ENCODE measurements around the gene BPGM. TPM values are rescaled to one million over a fixed set of nuclear protein-coding genes. Genes with fewer than 3 reads are reported as not detected.

Gene BPGM
- total and polyA plus RNA-seq, 5 donors from 2014 or later, result 14.8 to 30.2 (median 27.0) TPM

DNA sequence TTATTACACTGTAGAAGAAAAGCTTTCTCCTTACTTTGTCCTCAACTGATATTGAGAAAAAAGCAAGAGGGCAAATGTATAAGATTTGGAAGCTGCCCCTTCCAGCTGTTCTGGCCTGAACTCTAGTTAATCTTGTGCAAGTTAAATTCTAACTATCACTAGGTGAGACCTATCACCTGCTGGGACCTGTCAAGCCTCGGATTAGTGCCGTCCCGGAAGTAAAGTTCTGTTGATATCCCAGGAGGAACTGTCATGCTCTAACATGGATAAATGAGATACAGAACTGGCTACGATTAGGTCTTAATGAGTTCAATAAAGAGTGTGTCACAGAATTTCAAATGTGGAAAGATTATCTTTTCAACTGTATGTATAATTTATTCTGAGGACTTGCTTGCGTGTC is 1.2 kb upstream of the BPGM start:
- no peak for ATAC-seq (ENCODE audit: low read depth in 2 of 2)
- H3K4me1 Mint-ChIP-seq, result peaks cover 0 to 34% (median 19%) of the 10 kb centered on the region in 4 donors
- H3K36me3 ChIP-seq (ENCODE audit: control insufficient read depth, insufficient read depth, low read length), result no peaks in the 10 kb centered on the region
- no peak overlapping the region for H3K27ac Mint-ChIP-seq
- H3K4me3 ChIP-seq (ENCODE audit: low read depth, low read length), result peak overlapping the region; percentile 98
- no peak for DNase-seq
- no peaks in the 10 kb centered on the region for H3K27me3 Mint-ChIP-seq
- H3K36me3 Mint-ChIP-seq, result peaks cover 9% of the 10 kb centered on the region
- H3K27ac ChIP-seq (ENCODE audit: insufficient read depth, low read length, poor library complexity, severe bottlenecking), result peak overlapping the region; percentile 90
- peaks cover 29% of the 10 kb centered on the region for H3K4me1 ChIP-seq (ENCODE audit: control insufficient read depth, insufficient read depth, low read length, poor library complexity, severe bottlenecking)
- H3K4me3 Mint-ChIP-seq, result no peak overlapping the region
- no peaks in the 10 kb centered on the region for H3K9me3 ChIP-seq (ENCODE audit: control insufficient read depth in 2 of 2, low read length in 2 of 2)
- H3K27me3 ChIP-seq (ENCODE audit: control insufficient read depth, insufficient read depth, low read length), result no peaks in the 10 kb centered on the region
- H3K9me3 Mint-ChIP-seq, result peaks cover 0 to 2% (median 0%) of the 10 kb centered on the region in 7 donors

DNA sequence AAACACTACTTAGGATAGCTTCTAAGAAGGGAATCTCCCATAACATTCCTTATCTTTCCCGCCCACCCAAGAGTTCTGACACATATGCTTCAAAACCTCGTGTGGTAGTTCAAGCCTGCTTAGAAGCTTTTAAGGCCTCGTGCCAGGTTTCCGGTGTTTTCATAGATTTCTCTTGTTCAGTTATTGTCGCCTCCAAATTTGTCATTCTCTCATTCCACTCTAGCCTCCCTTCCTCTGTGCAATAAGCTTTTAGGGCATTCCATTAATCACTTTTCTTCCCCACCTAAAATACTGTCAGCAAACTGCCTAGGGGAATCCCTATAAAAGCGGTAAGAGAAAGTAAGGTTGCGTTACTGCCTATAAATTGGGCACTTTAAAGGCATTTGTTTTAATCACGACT is 718 bp upstream of the BPGM start:
- H3K4me1 Mint-ChIP-seq, result peaks cover under 1 to 30% (median 18%) of the 10 kb centered on the region in 4 donors
- H3K27me3 Mint-ChIP-seq, result no peaks in the 10 kb centered on the region
- peaks cover 0 to 2% (median 0%) of the 10 kb centered on the region in 7 donors for H3K9me3 Mint-ChIP-seq
- no peak overlapping the region for H3K27ac Mint-ChIP-seq
- H3K4me3 Mint-ChIP-seq, result no peak overlapping the region
- Histone ChIP-seq H3K9me3 (ENCODE audit: control insufficient read depth in 2 of 2, low read length in 2 of 2) (no peaks in the 10 kb centered on the region), H3K4me3 (ENCODE audit: low read depth, low read length) (peak overlapping the region; percentile 98), H3K36me3 (ENCODE audit: control insufficient read depth, insufficient read depth, low read length) (no peaks in the 10 kb centered on the region), H3K27me3 (ENCODE audit: control insufficient read depth, insufficient read depth, low read length) (no peaks in the 10 kb centered on the region), H3K4me1 (ENCODE audit: control insufficient read depth, insufficient read depth, low read length, poor library complexity, severe bottlenecking) (peaks cover 29% of the 10 kb centered on the region), H3K27ac (ENCODE audit: insufficient read depth, low read length, poor library complexity, severe bottlenecking) (peak overlapping the region; percentile 90)
- peak in 1 of 3 donors; percentile 66 for DNase-seq
- ATAC-seq (ENCODE audit: low read depth in 2 of 2), result no peak
- H3K36me3 Mint-ChIP-seq, result peaks cover 9% of the 10 kb centered on the region

DNA sequence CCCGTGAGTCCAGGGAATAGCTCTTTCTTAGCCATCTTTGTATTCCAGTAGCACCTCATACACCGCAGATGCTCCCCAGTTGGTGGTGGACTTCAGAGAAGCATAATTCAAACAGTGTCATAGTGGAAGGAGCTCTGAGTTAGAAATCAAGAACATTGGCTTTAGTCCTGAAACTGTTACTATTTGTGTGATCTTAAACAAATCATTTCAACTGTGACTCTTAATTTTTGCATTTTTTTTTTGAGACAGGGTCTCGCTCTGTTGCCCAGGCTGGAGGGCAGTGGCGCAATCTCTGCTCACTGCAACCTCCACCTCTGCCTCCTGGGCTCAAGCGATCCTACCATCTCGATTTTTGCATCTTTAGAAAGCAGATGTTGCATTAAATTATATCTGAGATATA is 1.8 kb downstream of the BPGM start:
- peaks cover 9% of the 10 kb centered on the region for H3K36me3 Mint-ChIP-seq
- no peaks in the 10 kb centered on the region for H3K9me3 ChIP-seq (ENCODE audit: control insufficient read depth in 2 of 2, low read length in 2 of 2)
- peaks cover 0 to 2% (median 0%) of the 10 kb centered on the region in 7 donors for H3K9me3 Mint-ChIP-seq
- H3K27ac Mint-ChIP-seq, result peak overlapping the region; percentile 56 to 91 (median 88)
- no peak overlapping the region for H3K27ac ChIP-seq (ENCODE audit: insufficient read depth, low read length, poor library complexity, severe bottlenecking)
- H3K27me3 ChIP-seq (ENCODE audit: control insufficient read depth, insufficient read depth, low read length), result no peaks in the 10 kb centered on the region
- H3K36me3 ChIP-seq (ENCODE audit: control insufficient read depth, insufficient read depth, low read length), result no peaks in the 10 kb centered on the region
- no peak overlapping the region for H3K4me3 ChIP-seq (ENCODE audit: low read depth, low read length)
- peaks cover 3 to 36% (median 26%) of the 10 kb centered on the region in 4 donors for H3K4me1 Mint-ChIP-seq
- H3K4me1 ChIP-seq (ENCODE audit: control insufficient read depth, insufficient read depth, low read length, poor library complexity, severe bottlenecking), result peaks cover 29% of the 10 kb centered on the region
- no peaks in the 10 kb centered on the region for H3K27me3 Mint-ChIP-seq
- ATAC-seq (ENCODE audit: low read depth in 2 of 2), result no peak
- no peak for DNase-seq
- peak overlapping the region in 1 of 4 donors; percentile 90 for H3K4me3 Mint-ChIP-seq

DNA sequence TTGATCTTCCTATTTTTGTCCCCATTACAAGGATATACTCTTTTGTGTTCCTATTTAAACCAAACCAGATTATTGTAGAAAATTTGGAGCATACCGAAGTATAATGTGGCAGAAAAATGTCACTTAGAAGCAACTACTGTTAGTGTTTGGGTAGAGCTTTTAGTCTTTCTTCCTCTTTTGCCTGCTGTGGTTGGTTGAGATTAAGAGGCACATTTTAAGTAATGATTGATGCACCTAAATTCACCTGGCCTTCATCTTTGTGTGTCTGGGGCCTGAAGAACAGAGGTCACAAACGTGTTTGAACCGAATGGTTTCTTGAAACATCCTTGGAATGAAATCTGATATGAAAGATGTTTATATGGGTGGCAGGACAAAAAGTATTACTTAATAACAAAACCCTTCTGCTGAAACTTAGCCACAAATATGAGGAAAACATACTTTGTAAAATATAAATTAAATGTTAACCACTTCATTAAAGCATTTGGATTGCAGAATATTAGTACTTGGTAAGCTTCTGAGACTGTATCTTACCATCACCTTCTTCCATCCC is 2.6 kb downstream of the BPGM start:
- Histone ChIP-seq H3K27me3 (ENCODE audit: control insufficient read depth, insufficient read depth, low read length) (no peaks in the 10 kb centered on the region), H3K4me1 (ENCODE audit: control insufficient read depth, insufficient read depth, low read length, poor library complexity, severe bottlenecking) (peaks cover 29% of the 10 kb centered on the region), H3K27ac (ENCODE audit: insufficient read depth, low read length, poor library complexity, severe bottlenecking) (no peak overlapping the region), H3K9me3 (ENCODE audit: control insufficient read depth in 2 of 2, low read length in 2 of 2) (no peaks in the 10 kb centered on the region), H3K36me3 (ENCODE audit: control insufficient read depth, insufficient read depth, low read length) (no peaks in the 10 kb centered on the region), H3K4me3 (ENCODE audit: low read depth, low read length) (no peak overlapping the region)
- H3K4me1 Mint-ChIP-seq, result peaks cover 3 to 40% (median 32%) of the 10 kb centered on the region in 4 donors
- H3K27me3 Mint-ChIP-seq, result no peaks in the 10 kb centered on the region
- no peak for ATAC-seq (ENCODE audit: low read depth in 2 of 2)
- H3K9me3 Mint-ChIP-seq, result peaks cover 0 to 2% (median 0%) of the 10 kb centered on the region in 7 donors
- peak overlapping the region in 2 of 4 donors; percentile 37 to 78 for H3K4me3 Mint-ChIP-seq
- peaks cover 15% of the 10 kb centered on the region for H3K36me3 Mint-ChIP-seq
- peak overlapping the region in 1 of 3 donors; percentile 24 for H3K27ac Mint-ChIP-seq
- DNase-seq, result no peak

- no peak overlapping the region for H3K4me3 ChIP-seq (ENCODE audit: low read depth, low read length)
- peaks cover 3 to 47% (median 40%) of the 10 kb centered on the region in 4 donors for H3K4me1 Mint-ChIP-seq
- no peaks in the 10 kb centered on the region for H3K27me3 ChIP-seq (ENCODE audit: control insufficient read depth, insufficient read depth, low read length)
- no peak overlapping the region for H3K27ac Mint-ChIP-seq
- no peaks in the 10 kb centered on the region for H3K27me3 Mint-ChIP-seq
- peaks cover 3% of the 10 kb centered on the region for H3K36me3 ChIP-seq (ENCODE audit: control insufficient read depth, insufficient read depth, low read length)
- no peak overlapping the region for H3K4me3 Mint-ChIP-seq
- ATAC-seq (ENCODE audit: low read depth in 2 of 2) (no peak), DNase-seq (no peak)
- H3K9me3 ChIP-seq (ENCODE audit: control insufficient read depth in 2 of 2, low read length in 2 of 2), result no peaks in the 10 kb centered on the region
- H3K4me1 ChIP-seq (ENCODE audit: control insufficient read depth, insufficient read depth, low read length, poor library complexity, severe bottlenecking), result peaks cover 15% of the 10 kb centered on the region
- no peak overlapping the region for H3K27ac ChIP-seq (ENCODE audit: insufficient read depth, low read length, poor library complexity, severe bottlenecking)
- peaks cover 28% of the 10 kb centered on the region for H3K36me3 Mint-ChIP-seq
- peaks cover 0 to 4% (median 0%) of the 10 kb centered on the region in 7 donors for H3K9me3 Mint-ChIP-seq
Observed at GRCh38 chr7:134651991-134652390, 5.3 kb downstream of the BPGM start.

GRCh38 chr7:134654104-134654775 is 7.6 kb downstream of the BPGM start:
- H3K27ac ChIP-seq (ENCODE audit: insufficient read depth, low read length, poor library complexity, severe bottlenecking), result no peak overlapping the region
- H3K9me3 ChIP-seq (ENCODE audit: control insufficient read depth in 2 of 2, low read length in 2 of 2), result no peaks in the 10 kb centered on the region
- peaks cover 12% of the 10 kb centered on the region for H3K36me3 ChIP-seq (ENCODE audit: control insufficient read depth, insufficient read depth, low read length)
- peaks cover 28% of the 10 kb centered on the region for H3K36me3 Mint-ChIP-seq
- peaks cover 0 to 4% (median 0%) of the 10 kb centered on the region in 7 donors for H3K9me3 Mint-ChIP-seq
- H3K4me3 ChIP-seq (ENCODE audit: low read depth, low read length), result no peak overlapping the region
- no peak overlapping the region for H3K4me3 Mint-ChIP-seq
- ATAC-seq (ENCODE audit: low read depth in 2 of 2) (peak; percentile 52 to 74), DNase-seq (peak in 1 of 3 donors; percentile 75)
- no peaks in the 10 kb centered on the region for H3K27me3 Mint-ChIP-seq
- H3K4me1 Mint-ChIP-seq, result peaks cover 3 to 53% (median 36%) of the 10 kb centered on the region in 4 donors
- H3K27ac Mint-ChIP-seq, result peak overlapping the region in 2 of 3 donors; percentile 2 to 15
- H3K27me3 ChIP-seq (ENCODE audit: control insufficient read depth, insufficient read depth, low read length), result no peaks in the 10 kb centered on the region
- no peaks in the 10 kb centered on the region for H3K4me1 ChIP-seq (ENCODE audit: control insufficient read depth, insufficient read depth, low read length, poor library complexity, severe bottlenecking)

- H3K4me3 ChIP-seq (ENCODE audit: low read depth, low read length), result no peak overlapping the region
- no peak overlapping the region for H3K4me3 Mint-ChIP-seq
- no peak for ATAC-seq (ENCODE audit: low read depth in 2 of 2)
- H3K9me3 ChIP-seq (ENCODE audit: control insufficient read depth in 2 of 2, low read length in 2 of 2), result no peaks in the 10 kb centered on the region
- no peaks in the 10 kb centered on the region for H3K27me3 ChIP-seq (ENCODE audit: control insufficient read depth, insufficient read depth, low read length)
- H3K9me3 Mint-ChIP-seq, result peaks cover 0 to 6% (median 0%) of the 10 kb centered on the region in 7 donors
- H3K4me1 Mint-ChIP-seq, result peaks cover 0 to 38% (median 29%) of the 10 kb centered on the region in 4 donors
- no peaks in the 10 kb centered on the region for H3K27me3 Mint-ChIP-seq
- peaks cover 29% of the 10 kb centered on the region for H3K36me3 ChIP-seq (ENCODE audit: control insufficient read depth, insufficient read depth, low read length)
- no peaks in the 10 kb centered on the region for H3K4me1 ChIP-seq (ENCODE audit: control insufficient read depth, insufficient read depth, low read length, poor library complexity, severe bottlenecking)
- H3K27ac ChIP-seq (ENCODE audit: insufficient read depth, low read length, poor library complexity, severe bottlenecking), result no peak overlapping the region
- DNase-seq, result no peak
- H3K36me3 Mint-ChIP-seq, result peaks cover 33% of the 10 kb centered on the region
- peak overlapping the region in 2 of 3 donors; percentile 45 to 60 for H3K27ac Mint-ChIP-seq
Observed at GRCh38 chr7:134657526-134657925, 10.9 kb downstream of the BPGM start.

Measured in CD4-positive, CD25-positive, alpha-beta regulatory T cell (primary cell).